Urinary bladder (tissue), 4 donors: Measurements from ENCODE around the gene YWHAQ. TPM values are rescaled to one million over a fixed set of nuclear protein-coding genes. Genes with fewer than 3 reads are reported as not detected.
A peak's percentile ranks its signal among the peaks of the same experiment; 100 is the strongest.
"Not testable (repeated sequence)": the region's sequence is repeated elsewhere in the genome, so short reads cannot be mapped to it uniquely, and the experiment has no call there.

ENCODE experiments used
- DNase-seq: peaks from one replicate; pipeline ENCODE4 v3.0.0-alpha.2; 2015; ENCODE audit errors: extremely low spot score
- H3K27ac ChIP-seq: one replicate; pipeline ENCODE4 v1.5.1; 2013; ENCODE audit warnings: low read depth, mild to moderate bottlenecking, moderate library complexity
- H3K36me3 ChIP-seq: one replicate; pipeline ENCODE4 v1.6.1; 2013; ENCODE audit warnings: mild to moderate bottlenecking, moderate library complexity; ENCODE audit not compliant: insufficient read depth
- H3K4me1 ChIP-seq: one replicate; pipeline ENCODE4 v1.6.1; 2013; ENCODE audit warnings: mild to moderate bottlenecking, moderate library complexity; ENCODE audit not compliant: insufficient read depth
- H3K4me3 ChIP-seq: one replicate; pipeline ENCODE4 v1.5.1; 2013; ENCODE audit warnings: low read depth, low read length
- WGBS: extraction: QIAGEN DNeasy Blood & Tissue Kit; methylation state at CpG from one replicate; pipeline ENCODE4 v1.1.7; 2013; 5-methylcytosine and 5-hydroxymethylcytosine counted together
- polyA plus RNA-seq: library from polyadenylated mRNA; stranded (reverse); fragments of 200-250 nt; gene quantifications from one replicate; pipeline ENCODE4 v1.2.3, GENCODE V29; 2013
- total RNA-seq: library from RNA; depleted of rRNA; stranded (reverse); fragments of >200 nt; gene quantifications from one replicate; pipeline ENCODE4 v1.2.3, GENCODE V29; 2014
- donor health status: healthy with polysubstance abuse.
- donor health status: healthy.

YWHAQ gene
- total and polyA plus RNA-seq, 2 donors, result 280 to 346 TPM

- 81% methylated on average over 3 of the region's 3 CpGs for WGBS
- Histone ChIP-seq H3K36me3 (no peaks in the 10 kb centered on the region), H3K27ac (no peak overlapping the region), H3K4me3 (no peak overlapping the region), H3K4me1 (no peaks in the 10 kb centered on the region)
- DNase-seq, result no peak
These were observed 3.3 kb upstream of the YWHAQ start for GRCh38 chr2:9634133-9634532.

- no peak for DNase-seq
- no peak overlapping the region for H3K27ac ChIP-seq
These were observed 1.3 kb upstream of the YWHAQ start for GRCh38 chr2:9631878-9632700.

GRCh38 chr2:9631553-9631819 is 689 bp upstream of the YWHAQ start:
- H3K4me1 ChIP-seq, result no peaks in the 10 kb centered on the region

More at GRCh38 chr2:9631878-9632700, 1.3 kb upstream of the YWHAQ start:
- 84% methylated on average over 13 of the region's 13 CpGs for WGBS
- no peaks in the 10 kb centered on the region for H3K4me1 ChIP-seq
- no peak overlapping the region for H3K4me3 ChIP-seq
- H3K36me3 ChIP-seq, result peaks cover 3% of the 10 kb centered on the region

GRCh38 chr2:9630117-9630735 is 571 bp downstream of the YWHAQ start:
- H3K27ac ChIP-seq, result peak overlapping the region; percentile 97
- H3K4me1 ChIP-seq, result no peaks in the 10 kb centered on the region
- DNase-seq, result no peak
- WGBS, result under 1% methylated on average over 65 of the region's 67 CpGs
- H3K36me3 ChIP-seq, result peaks cover 3% of the 10 kb centered on the region
- peak overlapping the region; percentile 82 for H3K4me3 ChIP-seq

More at GRCh38 chr2:9631553-9631819, 689 bp upstream of the YWHAQ start:
- H3K27ac ChIP-seq, result no peak overlapping the region
- DNase-seq, result no peak
- WGBS, result 33% methylated on average over 4 of the region's 4 CpGs
- peak overlapping the region; percentile 34 for H3K4me3 ChIP-seq
- peaks cover 3% of the 10 kb centered on the region for H3K36me3 ChIP-seq

GRCh38 chr2:9629222-9630116 is 1.3 kb downstream of the YWHAQ start:
- Histone ChIP-seq H3K27ac (no peak overlapping the region), H3K4me3 (peak overlapping the region; percentile 82), H3K4me1 (no peaks in the 10 kb centered on the region), H3K36me3 (peaks cover 3% of the 10 kb centered on the region)
- 4% methylated on average over 20 of the region's 20 CpGs for WGBS
- no peak for DNase-seq

- H3K36me3 ChIP-seq, result peaks cover 3% of the 10 kb centered on the region
- H3K4me1 ChIP-seq, result no peaks in the 10 kb centered on the region
- no peak overlapping the region for H3K4me3 ChIP-seq
- 54% methylated on average over 2 of the region's 2 CpGs for WGBS
- no peak overlapping the region for H3K27ac ChIP-seq
- no peak for DNase-seq
These were observed 3.5 kb downstream of the YWHAQ start for GRCh38 chr2:9627310-9627709.

- no peak overlapping the region for H3K4me3 ChIP-seq
- no peaks in the 10 kb centered on the region for H3K4me1 ChIP-seq
- no peak for DNase-seq
- no peak overlapping the region for H3K27ac ChIP-seq
- H3K36me3 ChIP-seq, result peaks cover 3% of the 10 kb centered on the region
- WGBS, result 72% methylated on average over 9 of the region's 9 CpGs
These were observed 7.6 kb downstream of the YWHAQ start for GRCh38 chr2:9623151-9623550.

GRCh38 chr2:9621655-9622054 is 9.1 kb downstream of the YWHAQ start:
- not testable (repeated sequence) for H3K4me1 ChIP-seq, H3K27ac ChIP-seq, DNase-seq, H3K4me3 ChIP-seq, H3K36me3 ChIP-seq
- WGBS, result 92% methylated on average over 6 of the region's 6 CpGs

- 86% methylated on average over 4 of the region's 4 CpGs for WGBS
- no peak for DNase-seq
- H3K4me3 ChIP-seq, result no peak overlapping the region
- no peaks in the 10 kb centered on the region for H3K36me3 ChIP-seq
- no peak overlapping the region for H3K27ac ChIP-seq
- peaks cover 1% of the 10 kb centered on the region for H3K4me1 ChIP-seq
These were observed 12.4 kb downstream of the YWHAQ start for GRCh38 chr2:9618410-9618809.

- Histone ChIP-seq H3K36me3 (no peaks in the 10 kb centered on the region), H3K27ac (no peak overlapping the region), H3K4me3 (no peak overlapping the region), H3K4me1 (peaks cover 1% of the 10 kb centered on the region)
- no peak for DNase-seq
- 27% methylated on average over 1 of the region's 1 CpG for WGBS
These were observed 13.0 kb downstream of the YWHAQ start for GRCh38 chr2:9617749-9618148.

GRCh38 chr2:9617296-9617695 is 13.5 kb downstream of the YWHAQ start:
- Histone ChIP-seq H3K27ac (no peak overlapping the region), H3K36me3 (no peaks in the 10 kb centered on the region), H3K4me1 (peaks cover 2% of the 10 kb centered on the region), H3K4me3 (no peak overlapping the region)
- 96% methylated on average over 5 of the region's 5 CpGs for WGBS
- no peak for DNase-seq

GRCh38 chr2:9614562-9614961 is 16.2 kb downstream of the YWHAQ start:
- Histone ChIP-seq H3K36me3 (no peaks in the 10 kb centered on the region), H3K27ac (no peak overlapping the region), H3K4me3 (no peak overlapping the region), H3K4me1 (peaks cover 3% of the 10 kb centered on the region)
- no peak for DNase-seq
- WGBS, result 59% methylated on average over 3 of the region's 3 CpGs

GRCh38 chr2:9613291-9613690 is 17.5 kb downstream of the YWHAQ start:
- Histone ChIP-seq H3K27ac (no peak overlapping the region), H3K4me3 (no peak overlapping the region), H3K4me1 (peaks cover 3% of the 10 kb centered on the region), H3K36me3 (no peaks in the 10 kb centered on the region)
- DNase-seq, result no peak
- 51% methylated on average over 1 of the region's 1 CpG for WGBS

- H3K4me1 ChIP-seq, H3K36me3 ChIP-seq, DNase-seq, H3K4me3 ChIP-seq, H3K27ac ChIP-seq: not testable (repeated sequence)
- 97% methylated on average over 8 of the region's 8 CpGs for WGBS
These were observed 19.3 kb downstream of the YWHAQ start for GRCh38 chr2:9611549-9611912.
